CD4-positive, alpha-beta T cell treated with Interleukin-6 at 100 ng/mL for 8 hours (primary cell): ENCODE data around the gene EPHA2.
"Not testable (repeated sequence)": the region's sequence is repeated elsewhere in the genome, so short reads cannot be mapped to it uniquely, and the experiment has no call there.

Source experiments
- DNase-seq: peaks from one replicate; pipeline ENCODE4 v3.0.0-alpha.2; 2020; ENCODE audit warnings: mixed read lengths, low spot score

Gene EPHA2

DNA sequence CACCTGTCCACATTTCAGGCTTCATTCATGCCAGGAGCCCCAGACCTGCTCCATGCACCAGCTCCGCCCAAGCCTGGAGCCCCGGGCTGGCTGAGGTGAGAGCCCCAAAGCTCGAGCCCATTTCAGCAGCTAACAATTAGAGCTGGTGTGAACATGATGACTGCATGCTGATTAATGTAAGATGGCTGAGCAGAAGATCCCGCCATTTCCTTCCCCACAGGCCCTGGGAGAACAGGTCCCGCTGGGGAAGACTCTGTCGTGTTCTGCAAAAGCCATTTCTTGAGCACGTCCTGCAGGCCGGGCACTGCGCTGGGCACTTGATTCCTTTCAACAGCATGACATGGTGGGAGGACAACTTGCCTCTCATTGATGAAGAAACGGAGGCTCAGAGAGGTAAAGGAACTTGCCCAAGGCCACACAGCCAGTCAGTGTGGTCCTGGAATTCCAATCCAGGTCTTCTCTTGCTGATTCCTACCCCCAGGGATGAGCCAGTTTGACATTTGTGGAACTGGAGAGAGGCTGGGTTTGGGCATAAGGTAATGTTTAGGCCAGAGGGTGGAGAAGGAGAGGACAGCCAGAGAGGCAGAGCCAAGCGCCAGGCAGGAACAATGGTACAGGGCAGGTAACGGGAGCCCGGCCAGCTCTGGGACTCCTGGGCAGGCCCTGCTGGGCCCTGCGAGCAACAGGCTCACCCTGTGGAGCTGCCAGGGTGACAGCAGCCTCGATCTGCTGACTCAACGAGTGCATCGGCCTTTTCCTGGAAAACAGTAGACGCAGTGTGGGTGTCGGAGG is 28.1 kb upstream of the EPHA2 start:
- DNase-seq: no peak

DNA sequence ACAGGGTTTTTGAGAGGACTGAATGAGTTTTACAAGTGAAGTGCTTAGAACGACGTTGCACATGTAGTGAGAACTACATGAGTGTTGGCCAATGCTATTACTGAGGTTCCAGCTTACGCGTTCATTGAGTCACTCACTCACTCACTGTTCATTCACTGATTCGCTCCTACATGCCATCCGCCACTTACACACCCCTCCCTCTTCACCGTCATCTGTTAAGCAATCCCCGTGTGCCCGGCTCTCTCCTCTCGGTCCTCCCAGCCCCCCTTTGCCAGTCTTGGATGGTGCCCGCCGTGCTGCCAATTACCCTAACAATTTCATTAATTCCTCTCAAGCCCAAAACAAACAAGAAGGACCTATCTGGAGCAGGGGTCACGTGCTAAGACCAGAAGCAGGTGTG is 27.3 kb upstream of the EPHA2 start:
- DNase-seq: no peak

DNA sequence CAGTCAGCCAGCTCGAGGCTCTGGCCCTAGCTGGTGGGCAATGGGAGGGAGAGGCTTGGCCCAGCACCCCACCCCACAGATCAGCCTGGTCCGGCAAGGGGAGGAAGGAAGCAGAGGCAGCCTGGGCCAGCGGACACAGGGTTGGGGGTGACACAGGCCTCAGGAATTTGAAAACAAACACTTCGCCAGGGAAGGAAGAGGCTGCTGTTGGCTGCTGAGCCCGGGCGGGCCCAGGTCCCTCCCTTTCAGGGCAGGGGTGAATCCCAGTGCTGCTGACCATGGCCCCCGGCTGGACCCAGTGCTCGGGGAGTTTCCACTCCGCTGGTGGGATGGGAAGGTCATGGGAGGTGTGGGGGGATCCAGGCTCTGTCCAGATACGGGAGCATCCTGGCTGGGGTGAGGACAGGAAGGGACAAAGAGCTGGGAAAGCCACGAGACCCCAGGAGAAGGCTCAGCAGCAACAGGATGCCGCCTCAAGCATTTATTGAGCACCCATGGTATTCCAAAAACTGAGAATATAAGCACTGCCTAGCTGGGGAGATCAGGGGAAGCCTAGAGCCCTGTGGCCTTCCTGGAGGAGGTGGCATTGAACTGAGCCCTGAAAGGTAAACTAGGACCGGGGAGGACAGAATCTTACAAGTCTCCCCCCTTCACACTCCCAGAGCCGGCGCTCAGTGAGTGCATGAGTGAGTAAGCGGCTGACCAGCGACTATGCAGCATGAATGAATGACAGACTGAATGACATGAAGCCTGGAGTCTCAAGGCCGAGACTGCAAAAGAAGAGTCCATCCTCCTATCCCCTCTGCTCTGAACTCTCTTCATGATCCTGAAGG is 26.2 kb upstream of the EPHA2 start:
- DNase-seq: no peak

DNA sequence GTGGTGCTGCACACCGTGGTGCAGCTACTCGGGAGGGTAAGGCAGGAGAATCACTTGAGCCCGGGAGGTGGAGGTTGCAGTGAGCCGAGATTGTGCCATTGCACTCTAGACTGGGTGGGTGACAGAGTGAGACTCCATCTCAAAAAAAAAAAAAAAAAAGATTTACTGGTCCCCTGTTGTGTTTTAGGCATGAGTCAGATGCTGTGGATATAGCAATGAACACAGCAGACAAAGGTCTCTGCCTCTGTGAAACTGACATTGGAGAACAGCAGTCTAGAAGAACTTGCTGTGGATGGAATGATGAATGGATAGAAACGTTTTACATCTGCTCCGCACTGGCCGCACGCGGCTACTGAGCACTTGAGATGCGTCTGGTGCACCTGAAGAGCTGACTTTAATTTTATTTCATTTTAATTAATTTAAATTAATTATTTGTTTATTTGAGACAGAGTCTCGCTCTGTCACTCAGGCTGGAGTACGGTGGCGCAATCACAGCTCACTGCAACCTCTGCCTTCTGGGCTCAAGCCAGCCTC is 24.5 kb upstream of the EPHA2 start:
- no peak for DNase-seq

DNA sequence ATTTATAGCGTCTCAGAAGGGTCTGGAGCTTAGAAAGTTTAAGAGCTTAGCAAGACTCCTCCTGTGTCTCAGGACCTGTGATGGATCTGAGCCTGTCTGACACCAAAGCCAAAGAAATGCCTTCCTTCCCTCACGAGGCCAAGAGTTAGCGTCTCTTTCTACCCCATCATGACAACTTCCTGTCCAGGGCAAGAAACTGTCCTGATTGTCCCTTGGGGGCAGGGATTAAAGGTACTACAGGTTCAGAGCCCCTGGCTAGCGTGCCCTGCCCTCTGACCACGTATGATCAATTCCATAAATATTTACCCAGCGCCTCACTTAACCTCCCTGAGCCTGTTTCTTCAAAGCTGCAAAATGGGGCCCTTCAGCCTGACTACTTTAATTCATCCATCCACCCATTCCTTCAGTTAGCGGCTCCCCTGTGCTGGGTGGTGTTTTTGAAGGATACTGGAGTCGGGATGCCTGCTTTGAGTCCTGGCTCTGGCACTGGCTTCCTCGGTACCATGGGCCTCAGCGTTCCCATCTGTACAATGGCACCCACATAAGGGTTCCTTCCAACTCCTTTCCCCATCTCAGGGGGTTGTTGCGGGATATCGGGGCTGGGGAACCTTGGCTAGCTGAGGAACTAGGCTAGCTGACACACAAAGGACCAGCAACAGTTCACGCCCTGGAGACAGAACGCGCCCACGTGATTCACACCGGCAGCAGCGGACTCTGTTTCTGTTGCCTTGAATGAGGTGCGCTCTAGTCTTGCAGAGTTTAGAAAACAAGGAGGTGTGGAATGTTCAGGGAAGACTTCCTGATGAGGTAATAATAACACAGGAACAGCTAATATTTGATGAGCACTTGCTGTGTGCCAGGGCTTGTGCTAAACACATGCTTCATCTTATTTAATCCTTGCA is 23.0 kb upstream of the EPHA2 start:
- no peak for DNase-seq

DNA sequence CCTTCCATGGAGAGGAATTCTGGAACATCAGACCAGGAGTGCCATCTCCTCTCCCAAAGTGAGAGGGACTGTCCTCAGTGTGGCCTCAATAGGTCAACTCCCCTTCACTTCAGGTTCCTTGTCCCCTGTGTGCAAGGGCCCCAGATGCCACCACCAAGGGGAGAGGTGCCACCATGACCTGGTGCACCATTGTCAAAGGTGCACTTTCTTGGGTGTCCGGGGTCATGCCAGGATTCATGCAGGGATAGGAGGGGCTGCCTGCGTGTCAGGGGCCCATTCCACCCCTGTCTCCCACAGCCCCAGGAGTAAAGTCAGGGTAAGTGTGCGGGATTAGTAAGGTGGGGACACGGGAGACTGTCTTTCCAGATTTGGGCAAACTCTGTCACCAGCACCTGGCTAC is 21.4 kb upstream of the EPHA2 start:
- DNase-seq: no peak

DNA sequence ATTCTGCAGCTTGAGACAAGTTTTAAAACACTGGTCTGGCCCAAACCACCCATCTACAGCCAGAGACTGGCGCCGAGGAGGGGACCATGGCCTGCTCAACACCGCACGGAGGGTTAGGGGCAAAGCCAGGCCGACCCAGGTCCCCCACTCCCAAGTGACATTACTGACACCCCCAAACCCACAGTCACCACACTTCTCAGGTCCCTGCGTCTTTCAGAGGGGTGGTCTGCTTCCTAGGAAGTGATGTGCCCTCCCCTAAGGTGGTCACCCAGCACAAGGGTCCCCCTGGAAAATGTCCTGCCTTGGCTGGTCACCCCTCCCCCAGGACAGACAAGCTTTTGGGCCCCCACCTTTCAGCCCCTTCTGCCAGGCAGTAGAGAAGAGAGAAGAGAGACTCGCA is 20.8 kb upstream of the EPHA2 start:
- no peak for DNase-seq

DNA sequence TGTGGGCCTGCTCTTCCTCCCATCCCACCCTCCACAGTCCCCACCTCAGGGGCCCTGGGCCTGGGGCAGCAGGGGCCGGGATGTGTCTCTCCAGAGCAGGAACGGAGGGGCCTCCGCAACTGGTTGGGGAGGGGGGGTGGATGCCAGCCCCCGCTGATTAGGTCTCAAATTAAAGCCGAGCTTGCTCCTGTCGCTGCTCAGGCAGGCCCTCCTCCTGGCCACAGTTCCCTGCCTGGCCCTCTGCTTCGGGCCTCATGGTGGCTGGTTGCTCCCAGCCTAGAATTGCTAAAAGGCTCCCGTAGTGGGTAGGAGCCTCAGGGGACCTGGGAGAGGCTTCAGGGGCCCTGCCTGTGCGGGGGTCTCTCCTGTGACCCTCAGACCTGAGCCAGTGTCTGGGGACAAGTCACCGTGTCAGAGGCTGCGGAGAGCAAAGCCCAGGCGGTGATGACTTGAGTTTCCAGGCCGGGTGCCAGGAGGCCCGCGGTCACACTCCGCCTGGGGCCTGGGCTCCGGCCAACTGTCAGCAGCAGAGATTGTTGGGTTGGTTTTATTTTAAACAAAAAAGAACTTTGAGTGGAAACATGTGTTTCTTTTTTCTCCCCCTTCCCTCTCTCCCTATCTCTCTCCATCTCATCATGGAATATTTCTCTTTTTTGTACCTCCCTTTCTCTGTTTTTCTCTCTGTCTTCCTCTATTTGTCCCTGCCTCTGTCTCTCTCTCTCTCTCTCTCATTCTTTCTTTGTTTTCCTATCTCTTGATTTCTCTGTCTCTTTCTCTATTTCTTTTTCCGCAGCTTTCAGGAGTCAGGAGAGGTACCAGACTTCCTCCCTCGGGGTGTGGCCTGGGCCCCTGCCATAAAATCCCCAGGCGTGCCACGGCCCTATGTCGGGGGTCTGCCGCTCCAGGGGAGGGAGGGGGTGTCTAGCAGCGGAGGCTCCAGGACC is 20.0 kb upstream of the EPHA2 start:
- DNase-seq: no peak

DNA sequence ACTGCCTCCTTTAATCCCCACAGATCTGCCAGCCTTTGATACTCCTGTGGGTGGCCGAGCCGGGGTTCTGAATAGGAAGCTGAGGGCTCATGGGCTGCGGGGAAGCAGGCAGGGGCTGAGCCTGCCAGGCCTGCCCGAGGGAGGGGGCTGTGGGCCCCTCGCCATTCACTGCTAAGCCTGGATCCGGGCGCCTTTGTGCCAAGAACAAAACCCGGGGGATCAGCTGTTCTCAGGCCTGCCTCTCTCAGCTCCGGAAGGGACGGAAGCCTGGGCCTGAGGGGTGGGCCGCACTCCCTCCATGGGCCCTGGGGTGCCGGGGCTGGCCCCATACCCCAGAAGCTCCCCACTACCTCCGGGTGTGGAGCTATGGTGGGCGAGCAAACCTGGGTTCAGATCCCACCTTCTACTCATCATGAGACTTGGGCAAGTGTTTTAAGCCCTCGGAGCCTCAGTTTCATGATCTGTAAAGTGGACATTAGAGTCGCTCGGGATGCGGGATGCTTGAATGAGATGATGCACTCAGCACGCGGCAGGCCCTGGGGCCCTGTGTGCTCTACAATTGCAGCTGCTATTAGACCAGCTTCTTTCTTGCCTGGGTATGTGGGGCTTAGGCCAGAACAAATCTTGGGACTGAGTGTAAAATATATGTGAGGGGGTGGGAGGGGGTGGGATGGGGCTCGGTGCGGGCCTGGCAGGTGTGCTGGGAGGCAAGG is 19.2 kb upstream of the EPHA2 start:
- no peak for DNase-seq

DNA sequence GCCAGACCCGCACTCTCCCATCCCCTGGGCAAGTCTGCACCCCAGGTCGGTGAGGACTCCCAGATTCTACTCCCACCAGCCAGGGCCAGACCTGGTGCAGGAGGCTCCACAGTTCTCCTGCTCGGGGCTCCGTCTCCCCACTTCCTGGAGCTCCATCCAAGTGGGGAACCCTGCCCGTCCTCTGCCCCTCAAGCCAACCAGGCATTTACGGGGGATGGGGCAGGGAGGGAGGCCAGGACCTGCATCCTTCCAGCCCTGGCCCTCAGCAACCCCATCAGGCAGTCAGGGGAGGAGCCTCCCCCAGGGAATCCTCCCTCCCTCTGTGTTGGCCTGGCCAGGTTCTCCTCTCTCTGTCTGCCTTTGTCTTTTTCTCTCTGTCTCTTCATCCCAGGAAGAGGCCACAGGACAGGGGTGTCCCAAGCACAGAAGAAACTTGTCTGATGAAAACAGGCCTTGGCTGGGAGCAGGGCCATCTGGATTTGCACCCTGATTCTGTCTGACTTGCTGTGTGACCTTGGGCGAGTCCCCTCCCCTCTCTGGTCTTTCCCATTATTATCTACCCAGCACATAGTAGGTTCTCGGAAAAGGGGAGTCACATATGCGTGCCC is 18.5 kb upstream of the EPHA2 start:
- DNase-seq: no peak

DNA sequence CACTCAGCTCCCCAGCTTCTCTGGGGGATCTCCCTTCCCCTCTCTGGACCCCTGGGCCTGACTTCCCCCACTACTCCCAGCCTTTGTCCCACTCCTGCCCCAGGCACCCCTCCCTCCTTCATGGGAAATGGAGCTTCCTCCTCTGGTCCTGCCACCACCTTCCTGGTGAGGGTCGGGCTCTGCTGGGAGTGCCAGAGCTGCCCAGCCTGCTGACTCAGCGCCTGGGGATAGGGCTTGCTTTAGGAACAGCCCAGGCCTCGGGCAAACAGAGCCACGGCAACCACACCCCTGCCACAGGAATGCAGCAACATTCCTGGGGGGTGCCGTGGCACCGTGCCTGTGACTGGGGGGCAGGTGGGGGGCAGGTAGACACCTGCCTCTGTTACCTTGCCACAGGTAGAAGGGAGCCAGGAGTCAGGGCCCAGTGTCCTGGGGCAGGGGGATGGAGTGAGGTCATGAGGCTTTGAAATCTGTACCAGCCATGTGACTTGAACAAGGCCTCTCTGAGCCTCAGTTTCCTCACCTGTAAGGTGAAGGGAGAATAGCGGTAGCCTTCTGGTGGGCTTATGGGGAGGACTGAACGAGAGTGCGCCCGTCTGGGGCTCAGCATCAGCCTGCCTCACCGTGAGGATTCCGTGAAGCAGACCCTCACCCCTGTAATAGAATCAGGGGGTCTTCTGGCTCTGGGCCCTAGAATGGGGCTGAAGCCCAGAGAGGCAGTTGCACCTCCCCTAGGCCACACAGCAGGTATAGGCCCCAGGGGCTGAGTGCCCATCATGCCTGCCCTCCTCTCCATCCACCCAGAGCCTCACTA is 17.8 kb upstream of the EPHA2 start:
- no peak for DNase-seq

DNA sequence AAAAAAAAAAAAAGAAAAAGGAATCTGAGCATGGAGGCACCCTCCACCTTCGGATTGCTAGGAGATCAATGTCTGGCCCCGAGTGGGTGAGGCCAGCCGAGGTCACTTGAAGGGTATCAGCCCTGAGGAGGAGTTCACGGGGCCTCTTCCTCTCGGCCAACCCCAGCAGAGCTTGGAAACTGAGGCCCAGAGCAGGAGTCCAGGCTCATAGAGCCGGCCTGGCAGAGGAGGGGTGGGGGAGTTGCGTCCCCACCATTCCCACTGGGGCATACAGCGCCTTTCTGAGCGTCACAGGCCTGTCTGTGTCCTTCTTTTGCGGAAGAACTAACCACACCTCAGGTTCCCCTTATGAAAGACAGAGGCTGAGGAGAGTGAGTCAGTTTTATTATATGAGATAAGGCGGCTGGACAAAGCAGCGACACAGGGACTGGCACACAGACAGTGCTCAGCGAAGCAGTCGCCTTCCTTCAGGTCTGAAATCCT is 17.1 kb upstream of the EPHA2 start:
- no peak for DNase-seq

DNA sequence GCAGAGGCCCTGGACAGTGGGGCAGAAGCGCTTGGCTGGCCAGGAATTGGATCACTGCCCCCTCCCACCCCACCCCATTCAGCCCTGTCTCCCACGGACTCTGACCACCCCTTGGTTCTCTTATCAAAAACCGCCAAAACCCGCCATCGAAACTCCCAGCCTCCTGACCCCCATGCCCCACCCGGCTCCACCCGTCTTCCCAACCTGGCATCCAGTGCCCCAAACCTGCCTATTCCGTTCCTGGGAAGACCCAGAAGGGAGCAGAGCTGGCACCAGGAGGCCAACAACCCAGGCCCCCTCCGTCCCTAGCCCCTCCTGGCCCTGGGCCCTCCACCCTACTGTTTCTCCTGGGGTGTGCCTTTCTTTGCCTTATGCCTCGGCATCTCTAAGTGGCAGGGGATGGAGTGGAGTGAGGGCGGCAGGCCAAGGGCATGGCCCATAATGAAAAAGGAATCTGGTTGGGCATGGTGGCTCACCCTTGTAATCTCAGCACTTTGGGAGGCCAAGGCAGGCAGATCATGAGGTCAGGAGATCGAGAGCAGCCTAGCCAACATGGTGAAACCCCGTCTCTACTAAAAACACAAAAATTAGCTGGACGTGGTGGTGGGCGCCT is 16.5 kb upstream of the EPHA2 start:
- DNase-seq: no peak

DNA sequence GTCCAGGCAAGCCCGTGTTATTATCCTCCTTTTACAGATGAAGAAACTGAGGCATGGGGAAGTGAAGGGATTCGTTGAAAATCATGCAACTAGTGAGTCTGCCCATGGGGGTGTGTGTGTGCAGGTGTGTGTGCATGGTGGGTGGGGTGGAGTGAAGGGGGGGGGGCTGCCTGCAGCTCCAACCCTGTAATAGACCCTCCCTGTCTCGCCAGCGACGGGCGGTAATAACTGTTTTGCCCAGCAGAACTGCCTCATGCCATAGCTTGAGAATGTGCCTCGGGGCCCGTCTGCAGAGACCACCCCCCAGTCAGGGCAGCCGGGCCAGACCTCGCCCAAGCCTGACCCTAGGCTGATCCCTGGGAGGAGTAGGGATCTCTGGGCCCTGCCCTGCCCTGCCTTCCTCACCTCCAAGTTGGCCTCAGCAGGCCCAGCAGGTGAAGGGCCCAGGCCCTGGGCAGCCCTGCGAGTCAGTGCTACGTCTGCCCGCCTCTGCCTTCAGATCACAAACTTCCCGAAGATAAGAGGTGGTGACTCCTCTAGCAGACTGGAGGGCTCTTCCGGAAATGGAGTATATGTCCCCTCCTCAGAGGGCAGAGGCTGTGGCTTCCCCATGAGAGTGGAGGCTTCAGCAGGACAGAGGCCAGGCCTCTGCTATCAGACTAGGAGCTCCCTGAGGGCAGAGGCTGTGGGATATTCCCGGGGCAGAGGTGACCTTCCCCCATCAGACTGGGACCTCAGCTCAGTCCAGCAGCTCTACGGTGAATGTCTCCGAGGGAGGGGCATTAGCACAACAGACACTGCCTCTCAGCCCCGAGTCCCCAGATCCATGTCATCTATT is 15.7 kb upstream of the EPHA2 start:
- no peak for DNase-seq

DNA sequence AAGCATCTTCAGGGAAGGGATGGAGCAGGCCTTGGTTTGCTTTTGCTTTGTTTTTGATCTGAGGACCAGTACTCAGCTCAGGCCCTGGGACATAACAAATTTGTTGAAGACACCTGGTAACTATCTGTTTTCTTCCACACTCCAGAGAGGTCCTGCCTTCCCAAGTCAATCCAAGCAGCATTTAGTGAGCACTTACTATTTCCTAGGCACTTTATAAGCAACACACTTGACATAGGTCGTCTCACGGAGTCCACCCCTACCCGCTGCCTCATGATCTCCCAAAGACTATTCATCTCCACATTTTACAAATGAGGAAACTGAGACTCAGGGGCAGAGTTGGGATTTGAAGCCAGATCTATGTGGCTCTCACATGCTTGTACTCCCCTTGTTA is 14.4 kb upstream of the EPHA2 start:
- no peak for DNase-seq

DNA sequence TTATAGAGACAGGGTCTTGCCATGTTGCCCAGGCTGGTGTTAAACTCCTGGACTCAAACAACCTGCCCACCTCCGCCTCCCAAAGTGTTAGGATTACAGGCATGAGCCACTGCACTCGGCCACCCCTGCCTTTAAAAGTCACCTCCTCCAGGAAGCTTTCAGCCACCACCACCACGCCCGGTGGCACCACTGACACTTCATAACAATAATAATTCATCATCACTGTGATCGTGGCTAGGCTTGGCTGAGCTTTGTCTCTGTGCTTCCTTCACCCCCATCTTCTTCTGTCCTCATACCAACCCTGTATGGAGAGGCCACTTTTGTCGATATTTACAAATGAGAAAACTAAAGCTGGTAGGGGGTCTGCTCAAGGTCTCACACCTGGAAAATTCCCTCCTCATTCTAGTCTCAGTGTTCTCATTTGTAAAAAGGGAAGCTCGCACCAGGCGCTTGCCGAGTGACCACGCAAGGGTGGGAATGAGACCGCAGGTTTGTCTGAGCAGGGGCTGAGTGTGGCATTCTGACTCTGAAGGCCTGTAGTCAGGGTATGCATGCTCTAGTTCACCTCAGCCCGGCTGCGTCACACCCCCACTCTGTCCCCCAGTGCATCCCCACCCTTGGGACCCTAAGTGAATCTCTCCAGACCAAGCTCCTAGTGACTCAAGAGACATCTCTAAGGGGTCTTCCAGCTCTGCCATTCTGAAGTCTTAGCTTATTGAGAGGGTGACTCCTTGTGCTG is 12.9 kb upstream of the EPHA2 start:
- DNase-seq: no peak

DNA sequence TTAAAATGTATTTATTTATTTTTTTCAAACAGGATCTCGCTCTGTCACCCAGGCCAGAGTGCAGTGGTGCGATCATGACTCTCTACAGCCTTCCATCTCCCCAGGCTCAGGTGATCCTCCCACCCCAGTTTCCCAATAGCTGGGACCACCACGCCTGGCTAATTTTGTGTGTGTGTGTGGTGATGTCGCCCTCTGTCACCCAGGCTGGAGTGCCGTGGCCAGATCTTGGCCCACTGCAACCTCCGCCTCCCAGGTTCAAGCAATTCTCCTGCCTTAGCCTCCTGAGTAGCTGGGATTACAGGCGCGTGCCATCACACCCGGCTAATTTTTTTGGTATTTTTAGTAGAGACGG is 12.3 kb upstream of the EPHA2 start:
- DNase-seq: not testable (repeated sequence)
